H1 (cell line): ENCODE measurements around the gene PLCB2. TPM values are rescaled to one million over a fixed set of nuclear protein-coding genes. Genes with fewer than 3 reads are reported as not detected.

Source experiments
- CTCF ChIA-PET: fragments of 300-600 bp; sonication (Branson Sonifier 250); formaldehyde crosslinking; loops from one replicate; lab custom pipeline; 2021; ENCODE audit not compliant: partially characterized antibody; lab: Charles Lee
- POLR2A ChIA-PET: fragments of 300-600 bp; sonication (Branson Sonifier 250); formaldehyde crosslinking; loops from one replicate; lab custom pipeline; 2021; ENCODE audit warnings: inconsistent platforms; ENCODE audit not compliant: partially characterized antibody; lab: Charles Lee
- DNase-seq, 2 experiments: peaks; one replicate each; pipeline versions ENCODE4 v3.0.0 to v3.0.0-alpha.2; 2010 to 2022; ENCODE audit warnings: low spot score in 2 of 2, low read depth in 1 of 2, mixed read lengths in 1 of 2
- FAIRE-seq: peaks from 2 replicates; lab custom pipeline; 2011; peaks lifted over from hg19 to GRCh38; lab: Jason Lieb, UNC
- H2AFZ ChIP-seq: 2 replicates; pipeline ENCODE4 v1.8.1; 2012; ENCODE audit warnings: low read length, inconsistent platforms
- H2AK5ac ChIP-seq: 2 replicates; pipeline ENCODE4 v1.6.1; 2013; ENCODE audit warnings: low read depth, low read length
- H2BK120ac ChIP-seq: replicated peaks from 2 replicates; pipeline ENCODE3; 2013; ENCODE audit warnings: low read depth, low read length, inconsistent platforms
- H2BK12ac ChIP-seq: 2 replicates; pipeline ENCODE4 v1.6.1; 2013; ENCODE audit warnings: low read depth, low read length
- H2BK15ac ChIP-seq: 2 replicates; pipeline ENCODE4 v1.6.1; 2013; ENCODE audit warnings: low read length
- H2BK20ac ChIP-seq: 2 replicates; pipeline ENCODE4 v1.6.1; 2013; ENCODE audit warnings: low read length
- H2BK5ac ChIP-seq: 2 replicates; pipeline ENCODE4 v1.6.1; 2013; ENCODE audit warnings: low read depth, low read length
- H3K14ac ChIP-seq: 2 replicates; pipeline ENCODE4 v1.6.1; 2013; ENCODE audit warnings: inconsistent platforms; ENCODE audit not compliant: insufficient read length
- H3K18ac ChIP-seq: 2 replicates; pipeline ENCODE4 v1.6.1; 2013; ENCODE audit warnings: low read length; ENCODE audit errors: extremely low read depth
- H3K23ac ChIP-seq: 2 replicates; pipeline ENCODE4 v1.6.1; 2013; ENCODE audit warnings: inconsistent platforms; ENCODE audit not compliant: insufficient read length
- H3K23me2 ChIP-seq: 2 replicates; pipeline ENCODE4 v1.6.1; 2013; ENCODE audit warnings: low read depth, low read length
- H3K27ac ChIP-seq: 2 replicates; pipeline ENCODE4 v1.6.1; 2011; ENCODE audit warnings: low read depth, low read length, inconsistent platforms
- H3K27me3 ChIP-seq, 4 experiments: replicated peaks in 1 of 4; 1 replicate in 1 of 4; 2 replicates in 3 of 4; pipeline versions ENCODE4 v1.6.1 to v1.8.1; 2011 to 2013; ENCODE audit warnings: low read length in 3 of 4, mild to moderate bottlenecking in 3 of 4, inconsistent platforms in 2 of 4, mixed read lengths in 2 of 4, moderate library complexity in 1 of 4; ENCODE audit not compliant: control insufficient read depth in 3 of 4, insufficient read depth in 3 of 4; ENCODE audit errors: extremely low read depth in 1 of 4
- H3K36me3 ChIP-seq, 4 experiments: 2 replicates each; pipeline versions ENCODE4 v1.6.1 to v1.8.1; 2011 to 2013; ENCODE audit warnings: mild to moderate bottlenecking in 4 of 4, low read length in 3 of 4, moderate library complexity in 2 of 4, control low read depth in 1 of 4, inconsistent platforms in 1 of 4; ENCODE audit not compliant: insufficient read depth in 4 of 4, control insufficient read depth in 2 of 4
- H3K4ac ChIP-seq: replicated peaks from 2 replicates; pipeline ENCODE3; 2013; ENCODE audit warnings: low read length, low read depth, mixed read lengths, inconsistent platforms; ENCODE audit not compliant: insufficient read length
- H3K4me1 ChIP-seq, 4 experiments: replicated peaks in 1 of 4; 1 replicate in 1 of 4; 2 replicates in 3 of 4; pipeline versions ENCODE4 v1.6.1 to v1.8.1; 2011 to 2013; ENCODE audit warnings: low read length in 3 of 4, inconsistent platforms in 2 of 4, mixed read lengths in 1 of 4; ENCODE audit not compliant: insufficient read depth in 4 of 4, control insufficient read depth in 3 of 4
- H3K4me2 ChIP-seq, 2 experiments: 2 replicates each; pipeline versions ENCODE4 v1.6.1 to v1.8.1; 2011 to 2013; ENCODE audit warnings: low read depth in 2 of 2, low read length in 2 of 2, control low read depth in 1 of 2, inconsistent platforms in 1 of 2, mild to moderate bottlenecking in 1 of 2; ENCODE audit not compliant: insufficient read depth in 1 of 2
- H3K4me3 ChIP-seq, 4 experiments: fragments of 200-600, 300-600 bp in 1 of 4; sonication (generic), shearing (Covaris generic), sonication (Bioruptor Twin) in 1 of 4; 2 replicates each; pipeline versions ENCODE4 v1.5.1 to v1.8.1; 2011 to 2016; ENCODE audit warnings: low read length in 4 of 4, low read depth in 3 of 4, control low read depth in 2 of 4, inconsistent platforms in 2 of 4, mild to moderate bottlenecking in 2 of 4, mixed read lengths in 1 of 4, moderate library complexity in 1 of 4; ENCODE audit not compliant: insufficient read depth in 2 of 4; ENCODE audit errors: extremely low read depth in 1 of 4
- H3K56ac ChIP-seq: replicated peaks from 2 replicates; pipeline ENCODE3; 2013; ENCODE audit warnings: low read depth, mild to moderate bottlenecking, mixed read lengths, low read length, inconsistent platforms; ENCODE audit not compliant: insufficient read length
- H3K79me1 ChIP-seq: 2 replicates; pipeline ENCODE4 v1.6.1; 2013; ENCODE audit warnings: low read depth, low read length, control low read depth
- H3K79me2 ChIP-seq, 2 experiments: 2 replicates each; pipeline versions ENCODE4 v1.6.1 to v1.8.1; 2012 to 2013; ENCODE audit warnings: low read length in 2 of 2, mild to moderate bottlenecking in 2 of 2, inconsistent platforms in 1 of 2; ENCODE audit not compliant: insufficient read depth in 2 of 2, control insufficient read depth in 1 of 2
- H3K9ac ChIP-seq, 4 experiments: replicated peaks in 1 of 4; 1 replicate in 1 of 4; 2 replicates in 3 of 4; pipeline versions ENCODE4 v1.6.1 to v1.8.1; 2011 to 2013; ENCODE audit warnings: low read depth in 3 of 4, low read length in 3 of 4, control low read depth in 2 of 4, mild to moderate bottlenecking in 2 of 4, moderate library complexity in 2 of 4, inconsistent platforms in 1 of 4; ENCODE audit errors: extremely low read depth in 1 of 4
- H3K9me3 ChIP-seq, 2 experiments: 2 replicates each; pipeline versions ENCODE4 v1.6.1 to v1.8.1; 2012 to 2013; ENCODE audit warnings: mild to moderate bottlenecking in 2 of 2, moderate library complexity in 2 of 2, control low read depth in 1 of 2, inconsistent platforms in 1 of 2, low read depth in 1 of 2, low read length in 1 of 2, mixed read lengths in 1 of 2; ENCODE audit not compliant: insufficient read depth in 2 of 2
- H4K20me1 ChIP-seq, 2 experiments: replicated peaks in 1 of 2; 2 replicates each; pipeline versions ENCODE3 to v1.8.1; 2011 to 2013; ENCODE audit warnings: inconsistent platforms in 2 of 2, low read length in 2 of 2, mild to moderate bottlenecking in 1 of 2; ENCODE audit not compliant: insufficient read depth in 2 of 2, control insufficient read depth in 1 of 2
- H4K5ac ChIP-seq: 2 replicates; pipeline ENCODE4 v1.6.1; 2013; ENCODE audit warnings: low read length, low read depth, mixed read lengths, inconsistent platforms; ENCODE audit not compliant: insufficient read length
- H4K8ac ChIP-seq: 2 replicates; pipeline ENCODE4 v1.8.0; 2013; ENCODE audit warnings: mild to moderate bottlenecking, moderate library complexity, low read length, inconsistent platforms; ENCODE audit not compliant: insufficient read depth; ENCODE audit errors: extremely low read depth
- H4K91ac ChIP-seq: replicated peaks from 2 replicates; pipeline ENCODE3; 2013; ENCODE audit warnings: low read length, mixed read lengths, inconsistent platforms; ENCODE audit not compliant: insufficient read length
- EGR1 ChIP-seq: IDR thresholded peaks from 2 replicates; pipeline ENCODE4 v1.6.1; 2011; ENCODE audit warnings: low read depth, low read length, borderline replicate concordance
- KDM1A ChIP-seq: fragments of 200-600, 300-600 bp; sonication (generic); IDR thresholded peaks from 2 replicates; pipeline ENCODE4 v1.7.1; 2016; ENCODE audit warnings: mild to moderate bottlenecking, low read length, borderline replicate concordance
- POU5F1 ChIP-seq: IDR thresholded peaks from 2 replicates; pipeline ENCODE4 v1.6.1; 2011; ENCODE audit warnings: low read depth, mild to moderate bottlenecking, low read length, moderate library complexity
- WGBS, 2 experiments: shearing (Covaris generic) in 1 of 2; methylation state at CpG; one replicate each; pipeline versions ENCODE4 v1.1.6 to v1.1.7; 2013 to 2015; ENCODE audit warnings: low lambda C conversion rate in 2 of 2, mixed read lengths in 2 of 2, inconsistent platforms in 1 of 2, low coverage in 1 of 2, missing lambda C conversion rate in 1 of 2; ENCODE audit not compliant: insufficient replicate concordance in 2 of 2, insufficient coverage in 1 of 2, insufficient read length in 1 of 2; ENCODE audit errors: extremely low coverage in 1 of 2, missing lambda C conversion rate in 1 of 2; 5-methylcytosine and 5-hydroxymethylcytosine counted together
- polyA plus RNA-seq, 7 experiments: library from polyadenylated mRNA; depleted of rRNA in 3 of 7; stranded (reverse) in 5 of 7; unstranded in 2 of 7; fragments of >200 nt in 5 of 7; fragments of 200-250 nt in 2 of 7; gene quantifications; 1 replicate in 5 of 7; 2 replicates in 1 of 7; 4 replicates in 1 of 7; pipeline versions ENCODE4 v1.2.1 to v1.2.3, GENCODE V29; 2011 to 2013; ENCODE audit warnings: missing spikeins in 2 of 7, mixed read lengths in 2 of 7
- total RNA-seq: library from RNA; stranded (reverse); fragmentation: NEBNext Ultra II Directional; extraction: Animal tissue kit (Norgen Biotek cat#: 25700); gene quantifications from 2 replicates; pipeline ENCODE4 v1.2.1, GENCODE V29; 2021

Gene PLCB2
- total and polyA plus RNA-seq, 2 of the 8 experiments (the other 6 are each of a cell fraction or from before 2014, with no cell fraction given), result 7.2 to 8.4 TPM

- Histone ChIP-seq H2BK120ac (no peak overlapping the region), H3K79me2 (no peaks in the 10 kb centered on the region), H4K8ac (no peak overlapping the region), H2AK5ac (no peak overlapping the region), H3K56ac (no peak overlapping the region), H3K14ac (no peak overlapping the region), H3K23ac (no peak overlapping the region), H3K4me1 (peaks cover 0 to 4% (median under 1%) of the 10 kb centered on the region in 4 experiments; a peak in 4 of 7 replicates), H2BK12ac (no peak overlapping the region), H3K4me2 (no peak overlapping the region), H3K4me3 (no peak overlapping the region), H2BK20ac (no peak overlapping the region), H4K91ac (no peak overlapping the region), H3K27me3 (no peaks in the 10 kb centered on the region), H3K4ac (peak overlapping the region; percentile 69), H3K9ac (no peak overlapping the region), H2BK15ac (no peak overlapping the region), H2BK5ac (no peak overlapping the region), H3K9me3 (no peaks in the 10 kb centered on the region), H4K5ac (no peak overlapping the region), H3K18ac (no peak overlapping the region), H3K36me3 (peaks cover 0 to 6% (median 0%) of the 10 kb centered on the region in 4 experiments; a peak in 2 of 8 replicates), H3K79me1 (no peaks in the 10 kb centered on the region), H3K23me2 (no peaks in the 10 kb centered on the region), H2AFZ (no peak overlapping the region), H3K27ac (no peak overlapping the region), H4K20me1 (no peaks in the 10 kb centered on the region)
- CTCF ChIA-PET, result interaction anchor here (0.7 to 46.3 kb wide), 7 partner anchors 3 to 204 kb away, joined by 3 to 1340 read pairs (median 12); partner anchors contain the start of gene PAK6
- TF ChIP-seq POU5F1, result no peak
- TF ChIP-seq KDM1A, result no peak
- TF ChIP-seq EGR1, result no peak
- no peak for FAIRE-seq
- POLR2A ChIA-PET, result interaction anchor here (1.2 to 2.9 kb wide), 5 partner anchors 12 to 34 kb away, joined by 4 to 13 read pairs (median 5); partner anchors contain the start of gene PAK6
- 92% methylated on average over 16 of the region's 16 CpGs; no CpG with 5 or more reads in 1 of the 2 experiments for WGBS, 2 experiments
- no peak for DNase-seq
These were observed 43.2 kb downstream of the PLCB2 start for GRCh38 chr15:40264321-40265153.
